ENCODE measurements around the gene SUN1.
"Not testable (repeated sequence)": the region's sequence is repeated elsewhere in the genome, so short reads cannot be mapped to it uniquely, and the experiment has no call there.

SUN1 gene

DNA sequence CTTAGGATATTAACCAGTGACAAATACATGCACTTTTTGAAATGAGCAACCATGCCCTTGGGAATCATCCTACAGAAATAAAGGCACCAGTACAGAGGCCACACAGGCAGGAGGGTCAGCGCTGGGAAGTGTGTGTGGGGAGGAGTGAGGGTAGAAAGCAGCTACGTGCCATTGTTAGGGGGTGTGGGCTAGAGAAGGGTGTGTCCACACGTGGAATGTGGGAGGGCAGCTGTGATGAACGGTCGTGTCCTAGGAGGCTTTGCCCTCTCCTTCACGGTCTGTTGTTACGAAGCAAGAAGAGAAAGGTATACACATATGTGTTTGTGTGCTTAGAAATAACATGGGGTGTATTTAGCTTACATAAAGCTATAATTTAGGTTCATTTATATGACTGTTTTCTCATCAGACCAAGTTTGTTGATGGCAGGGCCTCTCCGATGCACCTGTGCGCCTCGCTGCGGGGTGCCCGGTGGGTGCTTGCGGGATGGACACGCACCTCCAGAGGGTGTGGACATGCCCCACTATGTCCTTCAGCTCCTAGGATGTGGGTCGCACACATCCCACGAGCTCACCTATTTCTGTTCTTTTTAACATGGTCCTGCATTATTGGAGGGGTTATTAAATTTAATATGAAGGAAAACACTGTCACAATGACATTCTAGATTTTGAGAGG lies 27.2 kb downstream of the SUN1 start:
- no peak for DNase-seq

DNA sequence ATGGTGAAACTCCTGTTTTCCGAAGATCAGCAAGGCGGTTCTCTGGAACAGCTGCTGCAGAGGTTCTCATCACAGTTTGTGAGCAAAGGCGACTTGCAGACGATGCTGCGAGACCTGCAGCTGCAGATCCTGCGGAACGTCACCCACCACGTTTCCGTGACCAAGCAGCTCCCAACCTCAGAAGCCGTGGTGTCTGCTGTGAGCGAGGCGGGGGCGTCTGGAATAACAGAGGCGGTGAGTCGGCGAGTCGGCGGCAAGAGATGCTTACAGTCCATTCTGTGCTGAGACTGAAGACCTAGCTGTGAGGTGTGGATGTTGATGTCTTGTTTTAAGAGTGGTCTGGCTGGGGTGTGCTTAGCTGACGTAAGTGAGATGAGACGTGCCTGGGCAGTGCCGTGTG lies 27.9 kb downstream of the SUN1 start:
- no peak for DNase-seq

DNA sequence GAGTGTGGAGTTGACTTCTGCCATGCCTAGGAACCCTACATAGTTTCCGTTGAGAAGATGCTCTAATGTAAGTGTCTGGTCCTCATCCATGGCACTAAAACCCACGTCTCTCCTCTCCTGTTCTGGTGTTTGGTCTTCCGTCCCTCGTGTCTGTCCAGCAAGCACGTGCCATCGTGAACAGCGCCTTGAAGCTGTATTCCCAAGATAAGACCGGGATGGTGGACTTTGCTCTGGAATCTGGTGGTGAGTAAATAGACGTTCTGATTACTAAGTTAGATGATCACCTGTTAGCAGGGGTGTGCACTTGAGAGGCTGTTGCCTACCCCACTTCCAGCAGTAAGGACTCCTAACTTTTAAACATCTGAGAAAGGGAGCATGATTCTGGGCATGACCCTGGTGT lies 28.9 kb downstream of the SUN1 start:
- no peak for DNase-seq

DNA sequence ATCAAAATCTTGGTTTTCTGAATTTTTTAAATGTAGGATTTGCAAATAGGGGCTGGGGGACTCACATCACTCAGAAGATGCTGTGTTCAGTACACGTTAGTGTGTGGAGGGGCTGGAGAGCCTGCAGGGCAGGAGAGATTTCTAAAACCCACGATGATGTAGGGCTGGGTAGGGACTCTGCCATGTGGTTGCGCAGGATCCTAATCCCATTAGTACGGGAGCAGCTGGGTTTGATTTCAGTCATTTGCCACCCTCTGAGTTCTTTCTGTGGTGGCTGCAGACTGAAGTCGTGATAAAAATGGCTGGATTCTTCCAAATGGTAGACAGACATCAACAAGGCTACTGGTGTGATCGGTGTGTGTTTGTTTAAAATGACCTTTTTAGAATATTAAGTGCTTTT lies 29.9 kb downstream of the SUN1 start:
- no peak for DNase-seq

DNA sequence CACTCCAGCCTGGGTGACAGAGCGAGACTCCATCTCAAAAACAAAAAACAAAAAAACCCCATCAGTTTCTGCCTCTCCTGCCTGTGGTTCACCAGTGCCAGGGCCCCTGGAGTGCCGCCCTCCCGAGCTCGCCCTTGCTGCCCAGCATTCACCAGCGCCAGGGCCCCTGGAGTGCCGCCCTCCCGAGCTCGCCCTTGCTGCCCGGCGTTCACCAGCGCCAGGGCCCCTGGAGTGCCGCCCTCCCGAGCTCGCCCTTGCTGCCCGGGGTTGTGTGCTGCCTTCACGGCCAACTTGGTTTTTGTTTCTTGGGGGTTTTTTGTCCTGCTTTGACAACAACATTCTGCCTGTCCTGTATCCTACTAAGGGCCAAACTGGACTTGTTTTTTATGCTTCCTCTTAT lies 30.8 kb downstream of the SUN1 start:
- DNase-seq, result no peak

DNA sequence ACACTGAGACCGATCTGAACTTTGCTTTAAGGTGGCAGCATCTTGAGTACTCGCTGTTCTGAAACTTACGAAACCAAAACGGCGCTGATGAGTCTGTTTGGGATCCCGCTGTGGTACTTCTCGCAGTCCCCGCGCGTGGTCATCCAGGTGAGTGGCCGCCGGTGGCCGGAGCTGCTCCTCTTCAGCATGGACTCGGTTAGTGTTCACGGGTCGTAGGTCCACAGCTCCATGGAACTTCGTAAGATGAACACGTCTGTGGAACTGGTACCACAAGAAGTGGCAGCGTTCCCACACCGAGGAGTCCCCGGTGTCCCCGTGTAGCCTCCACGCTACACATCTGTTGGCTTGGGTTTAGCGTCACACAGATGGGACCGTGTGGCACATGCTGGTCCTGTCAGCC lies 33.6 kb downstream of the SUN1 start:
- no peak for DNase-seq

DNA sequence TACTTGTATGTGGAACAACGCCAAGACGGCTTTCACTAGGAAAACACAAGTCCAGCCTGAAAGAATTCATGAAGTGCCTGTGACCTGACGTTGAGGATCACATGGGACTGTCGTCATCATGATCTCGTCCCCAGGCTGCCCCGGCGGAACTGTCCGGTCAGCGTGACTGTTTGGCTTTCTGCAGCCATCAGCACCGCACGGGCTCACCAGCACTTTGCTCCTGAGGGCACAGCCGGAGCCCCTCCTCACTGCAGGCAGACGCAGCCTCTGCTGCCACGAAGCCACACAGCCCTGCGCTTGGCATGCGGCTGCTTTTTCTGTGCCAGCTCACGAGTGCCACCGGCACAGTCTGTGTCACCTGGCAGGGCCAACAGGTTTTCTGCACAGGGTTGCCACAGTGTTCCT lies 34.7 kb downstream of the SUN1 start:
- no peak for DNase-seq

DNA sequence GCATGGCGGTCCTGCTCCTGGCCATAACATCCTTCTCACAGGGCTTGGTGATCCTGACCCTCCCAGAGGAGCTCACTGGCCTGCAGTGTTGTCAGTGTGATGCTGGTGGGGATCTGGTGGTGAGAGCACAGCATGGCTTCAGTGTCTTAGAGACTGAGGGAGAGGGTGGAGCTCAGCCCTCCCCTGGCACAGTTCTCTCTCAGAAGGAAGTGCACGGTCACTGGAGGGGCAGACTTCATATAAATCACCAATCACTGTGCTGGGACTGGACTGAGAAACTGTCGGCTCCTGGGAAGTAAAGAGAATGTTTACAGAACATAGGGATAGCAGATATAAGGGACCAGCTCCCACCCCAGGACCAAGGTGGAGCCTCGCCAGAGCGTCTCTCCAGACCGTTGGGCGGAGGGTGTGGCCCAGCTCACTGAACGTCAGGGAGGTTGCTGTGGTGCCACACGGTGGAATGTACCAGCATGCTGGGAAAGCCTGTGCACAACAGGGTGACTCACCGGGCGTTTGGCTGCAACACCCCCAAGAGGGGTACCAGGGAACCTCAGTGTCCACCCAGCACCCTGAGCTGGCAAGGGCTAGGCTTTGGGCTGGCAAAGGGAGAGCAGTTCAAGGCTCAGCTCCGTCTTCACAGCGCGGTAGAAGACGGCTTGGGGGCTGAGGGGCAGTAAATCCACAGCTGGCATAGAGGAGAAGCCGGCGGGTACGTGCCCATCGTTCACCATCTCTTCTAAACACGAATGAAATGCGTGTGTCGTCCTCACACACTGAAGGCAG lies 35.3 kb downstream of the SUN1 start:
- DNase-seq, result no peak

DNA sequence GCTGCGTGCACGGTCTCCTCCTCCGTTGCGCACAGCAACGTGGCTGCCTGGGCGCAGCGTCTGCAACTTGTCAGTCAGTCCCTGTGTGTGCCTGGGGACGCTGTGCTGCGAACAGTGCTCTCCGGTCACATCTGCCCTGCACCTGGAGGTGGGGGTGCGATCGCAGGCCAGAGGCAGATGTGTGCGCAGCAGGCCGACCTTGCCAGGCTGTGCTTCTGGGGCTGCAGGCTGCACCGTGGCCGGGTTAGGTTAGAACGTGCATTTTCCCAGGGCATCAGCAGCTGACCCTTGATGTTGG lies 35.9 kb downstream of the SUN1 start:
- no peak for DNase-seq

DNA sequence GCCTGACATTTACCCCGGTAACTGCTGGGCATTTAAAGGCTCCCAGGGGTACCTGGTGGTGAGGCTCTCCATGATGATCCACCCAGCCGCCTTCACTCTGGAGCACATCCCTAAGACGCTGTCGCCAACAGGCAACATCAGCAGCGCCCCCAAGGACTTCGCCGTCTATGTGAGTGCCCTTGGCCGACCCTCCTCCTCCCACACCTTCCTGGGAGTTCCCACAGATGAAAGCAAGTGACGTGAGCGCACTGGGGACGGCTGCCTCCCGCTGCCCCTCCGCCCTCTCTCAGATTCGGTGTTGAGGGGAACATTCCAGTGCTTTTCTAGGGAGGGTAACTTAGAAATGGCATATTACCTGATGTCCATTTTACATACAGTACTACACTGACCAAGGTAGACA lies 37.1 kb downstream of the SUN1 start:
- DNase-seq, result no peak

DNA sequence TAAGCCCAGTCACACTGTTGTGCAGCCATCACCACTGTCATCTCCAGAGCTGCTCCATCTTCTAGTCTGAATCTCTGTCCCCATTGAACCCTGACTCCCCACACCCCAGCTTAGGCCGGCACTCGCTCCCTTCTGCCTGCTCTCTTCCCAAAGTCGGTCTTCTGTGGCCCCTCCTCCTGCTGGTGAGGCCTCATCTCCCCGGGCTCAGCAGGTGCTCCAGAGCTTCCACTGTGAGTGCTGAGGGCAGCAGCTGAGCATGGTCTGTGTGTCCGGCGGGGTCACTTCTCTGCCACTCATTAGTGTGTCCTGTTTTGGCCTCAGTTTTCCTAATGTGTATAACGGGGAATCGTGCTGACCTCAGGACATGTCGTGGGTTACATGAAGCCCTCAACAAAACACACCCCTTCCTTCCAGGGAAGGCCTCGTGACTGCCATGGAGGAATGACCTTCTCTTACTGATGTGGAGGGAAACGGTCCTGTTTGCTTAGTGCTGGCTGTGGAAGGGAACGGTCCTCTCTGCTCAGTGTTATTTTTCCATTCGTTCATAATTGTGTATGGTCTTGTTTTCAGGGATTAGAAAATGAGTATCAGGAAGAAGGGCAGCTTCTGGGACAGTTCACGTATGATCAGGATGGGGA lies 39.7 kb downstream of the SUN1 start:
- no peak for DNase-seq

DNA sequence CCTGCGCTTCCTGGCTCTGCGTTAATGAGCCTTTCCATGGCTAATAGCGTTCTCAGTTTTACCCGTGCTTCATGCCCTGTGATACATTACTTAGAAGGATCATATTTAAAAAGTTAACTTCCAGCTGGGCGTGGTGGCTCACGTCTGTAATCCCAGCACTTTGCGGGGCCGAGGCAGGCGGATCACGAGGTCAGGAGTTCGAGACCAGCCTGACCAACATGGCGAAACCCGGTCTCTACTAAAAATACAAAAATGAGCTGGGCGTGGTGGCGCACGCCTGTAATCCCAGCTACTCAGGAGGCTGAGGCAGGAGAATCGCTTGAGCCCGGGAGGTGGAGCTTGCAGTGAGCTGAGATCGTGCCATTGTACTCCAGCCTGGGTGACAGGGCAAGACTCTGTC lies 40.4 kb downstream of the SUN1 start:
- DNase-seq, result not testable (repeated sequence)

DNA sequence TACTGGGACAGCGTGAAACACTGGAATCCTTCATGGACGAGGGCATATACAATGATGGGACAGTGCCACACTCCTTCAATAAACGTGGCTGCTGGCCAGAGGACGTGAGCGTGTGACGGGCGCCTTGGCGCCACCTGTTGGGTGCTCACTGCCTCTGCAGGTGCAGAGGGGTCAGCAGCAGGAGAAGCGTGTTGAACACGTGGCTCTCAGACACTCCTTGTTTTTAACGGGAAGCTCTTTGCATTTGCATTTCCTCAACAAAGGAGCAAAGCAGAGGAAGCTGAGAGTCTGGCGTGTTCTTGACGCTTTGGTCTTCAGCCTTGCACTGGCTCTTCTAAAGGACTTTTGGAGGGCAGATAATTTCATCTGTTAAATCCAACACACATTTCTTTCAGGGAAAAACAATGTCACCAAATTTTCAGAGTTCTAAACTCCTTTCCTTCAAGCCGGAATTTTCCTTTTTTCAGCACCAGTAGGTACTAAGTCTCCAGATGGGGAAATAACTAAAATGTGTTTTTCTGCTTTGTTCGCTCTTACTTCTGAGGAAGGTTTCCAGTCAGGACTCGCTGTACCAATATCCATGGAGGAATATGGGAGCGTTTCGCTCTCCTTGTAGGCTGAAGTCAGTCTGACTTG lies 41.2 kb downstream of the SUN1 start:
- peak; percentile 83 for DNase-seq

DNA sequence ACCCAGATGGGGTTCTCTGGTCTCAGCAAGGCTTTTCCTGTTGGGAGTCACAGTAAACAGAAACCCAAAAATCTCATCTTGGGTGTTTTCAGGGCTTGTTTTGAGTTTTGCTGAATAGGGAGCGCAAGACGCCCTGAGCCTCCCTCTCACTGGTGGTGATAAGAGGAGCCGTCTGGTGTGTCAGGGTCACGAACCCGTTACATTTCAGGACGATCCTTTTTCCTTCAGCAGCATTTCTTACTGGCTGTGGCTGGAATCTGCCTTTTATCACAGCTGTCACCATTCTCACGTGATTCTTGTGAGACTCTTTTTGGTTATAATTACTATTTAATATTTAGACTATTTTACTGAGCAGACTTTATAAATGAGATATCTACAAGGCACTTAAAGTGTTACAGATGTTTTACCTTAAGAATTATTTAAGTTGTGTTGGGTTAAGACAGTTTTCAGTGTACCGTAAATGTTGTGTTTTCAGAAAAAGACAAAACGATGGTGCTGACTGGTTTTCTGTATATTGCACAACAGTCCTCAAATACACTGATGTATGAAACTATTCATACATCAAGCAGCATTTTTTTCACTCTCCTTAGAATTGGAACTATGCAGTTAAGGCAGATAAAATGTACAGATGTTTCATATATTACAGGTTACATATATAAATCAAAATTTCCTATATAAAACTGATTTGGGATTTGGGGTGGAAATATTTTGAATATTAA lies 41.9 kb downstream of the SUN1 start:
- no peak for DNase-seq

DNA sequence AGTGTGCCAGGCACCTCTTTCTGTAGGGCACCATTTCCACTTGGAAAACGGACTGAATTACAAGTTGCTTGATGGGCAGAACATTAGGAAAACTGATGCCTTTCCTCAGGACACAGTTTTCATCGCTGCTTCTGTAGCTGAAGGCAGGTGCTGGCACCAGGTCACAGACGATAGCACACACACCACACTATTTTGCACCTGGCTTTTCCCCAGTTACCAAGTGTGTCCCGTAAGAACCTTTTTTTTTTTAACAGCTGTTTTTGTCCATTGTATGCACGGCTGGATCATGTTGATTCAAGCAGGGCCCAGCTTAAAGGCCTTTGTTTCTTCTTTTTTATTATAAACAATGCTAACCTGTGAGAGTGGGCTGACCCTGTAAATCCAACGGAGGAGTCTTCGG lies 42.8 kb downstream of the SUN1 start:
- peak; percentile 41 for DNase-seq

DNA sequence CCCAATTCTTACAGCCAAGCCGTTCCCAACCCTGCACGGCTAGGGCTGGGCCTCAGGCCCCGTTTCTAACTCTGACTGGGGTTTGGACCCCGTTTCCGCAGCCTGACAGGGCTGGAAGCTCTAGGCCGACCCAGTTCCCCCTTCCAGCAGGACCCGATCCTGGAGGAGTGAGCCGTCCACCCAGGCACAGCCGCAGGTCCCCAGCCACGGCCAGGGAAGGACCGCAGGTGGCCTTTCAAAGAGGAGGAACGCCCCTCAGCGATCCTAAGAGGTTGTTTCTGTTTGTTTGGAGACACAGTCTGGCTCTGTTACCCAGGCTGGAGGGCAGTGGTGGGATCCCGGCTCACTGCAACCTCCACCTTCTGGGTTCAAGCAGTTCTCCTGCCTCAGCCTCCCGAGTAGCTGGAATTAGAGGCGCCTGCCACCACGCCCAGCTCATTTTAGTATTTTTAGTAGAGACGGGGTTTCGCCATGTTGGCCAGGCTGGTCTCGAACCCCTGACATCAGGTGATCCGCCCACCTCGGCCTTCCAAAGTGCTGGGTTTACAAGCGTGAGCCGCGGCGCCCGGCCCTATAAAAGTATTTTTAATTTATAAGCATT lies 43.3 kb downstream of the SUN1 start:
- no peak for DNase-seq

DNA sequence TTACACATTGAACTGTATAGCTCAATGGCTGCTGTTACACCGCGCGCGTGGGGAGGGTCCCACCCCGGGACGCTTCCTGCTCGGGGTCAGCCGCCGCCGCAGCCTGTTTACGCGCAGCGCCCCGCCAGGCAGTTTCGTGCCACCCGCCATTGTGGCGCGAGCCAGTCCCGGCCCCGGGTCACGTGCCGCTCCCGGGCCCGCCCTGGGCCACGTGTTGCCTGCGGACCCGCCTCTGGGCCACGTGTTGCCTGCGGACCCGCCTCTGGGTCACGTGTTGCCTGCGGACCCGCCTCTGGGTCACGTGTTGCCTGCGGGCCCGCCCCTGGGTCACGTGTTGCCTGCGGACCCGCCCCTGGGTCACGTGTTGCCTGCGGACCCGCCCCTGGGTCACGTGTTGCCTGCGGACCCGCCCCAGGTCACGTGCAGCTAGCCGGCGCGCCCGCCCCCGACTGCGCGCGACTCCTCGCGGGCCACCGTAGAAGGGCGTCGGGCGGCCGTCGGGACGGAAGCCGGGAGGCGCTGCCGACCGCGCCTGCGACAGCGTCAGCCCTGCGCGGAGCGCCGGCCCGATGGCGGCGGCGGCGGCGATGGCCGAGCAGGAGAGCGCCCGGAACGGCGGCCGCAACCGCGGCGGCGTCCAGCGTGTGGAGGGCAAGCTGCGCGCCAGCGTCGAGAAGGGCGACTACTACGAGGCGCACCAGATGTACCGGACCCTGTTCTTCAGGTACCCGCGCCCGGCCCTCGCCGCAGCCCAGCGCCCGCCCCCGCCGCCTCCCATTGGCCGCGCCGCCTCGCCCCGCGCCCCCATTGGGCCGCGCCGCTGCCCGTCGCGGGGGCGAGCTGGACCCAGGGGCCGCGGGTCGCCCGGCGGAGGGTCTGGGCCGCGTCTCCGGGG lies 44.0 kb downstream of the SUN1 start, which contains the start of gene GET4:
Gene GET4, plus strand, starts transcription at position 478 of the 895 bp plus-strand sequence. Its CDS starts 92 bp downstream, at position 570.
- DNase-seq, result peak; percentile 92

DNA sequence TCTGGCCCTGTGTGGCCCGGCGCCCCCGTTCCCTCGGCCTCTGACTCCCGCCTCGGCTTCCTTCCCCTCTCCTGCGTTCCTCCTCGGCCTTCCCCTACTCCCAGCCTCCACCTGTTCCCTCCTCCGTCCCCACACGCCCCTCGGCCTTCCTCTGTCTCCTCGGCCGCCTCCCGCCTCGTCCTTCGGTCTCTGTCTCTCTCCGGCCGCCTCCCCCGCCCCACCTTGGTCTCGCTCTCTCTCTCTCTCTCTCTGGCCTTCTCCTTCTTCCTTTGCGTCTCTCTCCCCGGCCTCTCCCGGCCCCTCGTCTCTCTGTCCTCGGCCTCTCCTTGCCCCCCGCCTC lies 44.7 kb downstream of the SUN1 start:
- no peak for DNase-seq

DNA sequence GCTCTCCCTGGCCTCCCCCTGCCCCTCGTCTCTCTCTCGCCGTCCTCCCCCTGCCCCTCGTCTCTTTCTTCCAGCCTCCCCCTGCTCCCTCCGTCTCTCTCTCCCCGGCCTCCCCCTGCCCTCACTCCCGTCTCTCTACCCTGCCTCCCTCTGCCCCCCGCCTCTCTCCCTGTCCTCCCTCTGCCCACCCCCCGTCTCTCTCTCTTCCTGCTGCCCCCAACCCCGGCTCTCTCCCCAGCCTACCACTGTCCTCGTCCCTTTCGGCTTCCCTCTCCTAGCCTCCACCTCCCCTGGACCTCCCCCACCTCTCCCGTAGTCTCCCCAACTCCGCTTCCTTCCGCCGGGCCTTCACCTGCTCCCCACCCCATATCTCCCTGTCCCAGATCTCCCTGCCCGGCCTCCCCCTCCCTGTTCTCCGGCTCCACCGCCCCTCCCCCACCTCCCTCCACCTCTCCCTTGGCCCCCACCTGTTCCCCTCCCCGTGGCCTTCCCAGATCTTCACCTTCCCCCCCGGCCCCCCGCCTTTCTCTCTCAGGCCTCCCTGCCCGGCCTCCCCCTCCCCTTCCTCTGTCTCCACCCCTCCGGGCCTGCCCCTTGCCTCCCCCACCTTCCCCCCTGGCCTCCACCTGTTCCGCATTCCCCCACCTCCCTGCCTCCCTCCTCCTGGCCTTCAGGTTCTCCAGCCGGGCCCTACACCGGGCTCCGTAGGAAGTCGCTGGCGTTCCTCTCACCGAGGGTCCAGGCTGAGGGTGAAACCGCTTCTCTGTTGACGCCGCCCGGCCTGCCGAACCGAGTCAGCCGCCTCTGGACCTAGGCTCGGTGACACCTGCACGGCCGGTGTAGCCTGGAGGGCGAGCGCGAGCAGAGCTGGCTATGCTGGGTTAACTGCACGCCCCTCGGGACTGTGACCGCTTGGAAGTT lies 45.3 kb downstream of the SUN1 start:
- DNase-seq, result no peak

DNA sequence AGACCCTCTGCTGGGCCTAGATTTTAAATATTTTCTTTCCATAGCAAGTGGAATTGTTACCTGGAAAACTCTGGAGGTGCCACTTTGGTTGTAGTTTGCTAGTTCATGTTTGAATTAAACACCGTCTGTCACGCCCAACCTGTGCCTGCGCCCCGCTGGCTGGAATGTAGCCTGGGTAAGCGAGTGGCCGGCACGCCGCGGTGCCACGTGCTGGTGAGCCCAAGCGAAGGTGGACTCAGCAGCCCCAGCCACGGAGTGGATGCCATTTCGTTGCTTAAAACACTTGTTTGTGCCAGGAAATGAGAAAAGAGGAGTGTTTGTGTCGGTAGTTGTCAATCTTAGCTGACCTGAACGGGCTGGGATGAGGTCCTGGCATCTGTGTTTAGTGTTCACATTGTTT lies 46.8 kb downstream of the SUN1 start:
- DNase-seq, result no peak

DNA sequence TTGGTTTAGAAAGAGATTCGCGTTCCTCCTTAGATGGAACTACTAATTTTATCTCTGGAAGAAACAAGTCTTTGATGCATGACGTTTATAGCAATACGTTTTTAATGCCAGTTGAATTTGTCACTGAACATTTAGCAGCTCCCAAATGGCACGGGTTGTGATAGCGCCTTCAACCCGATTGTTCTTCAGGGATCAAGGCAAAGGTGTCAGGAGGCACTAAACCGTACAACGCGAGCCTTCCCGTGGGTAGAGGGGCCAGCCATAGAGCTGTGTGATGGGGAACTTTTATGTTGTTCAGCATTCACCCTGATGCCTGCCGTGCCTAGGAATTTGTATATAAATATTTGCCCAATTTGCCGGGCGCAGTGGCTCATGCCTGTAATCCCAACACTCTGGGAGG lies 47.4 kb downstream of the SUN1 start:
- DNase-seq, result no peak
